Fibroblast of the aortic adventitia (primary cell): Measurements from ENCODE around the gene PFKFB3. TPM values are rescaled to one million over a fixed set of nuclear protein-coding genes. Genes with fewer than 3 reads are reported as not detected.
"Not testable (repeated sequence)": the region's sequence is repeated elsewhere in the genome, so short reads cannot be mapped to it uniquely, and the experiment has no call there.

Experiments used
- DNase-seq: peaks from one replicate; pipeline ENCODE4 v3.0.0-alpha.2; 2010; ENCODE audit warnings: low read depth
- H3K4me3 ChIP-seq: 2 replicates; pipeline ENCODE4 v1.5.1; 2011; ENCODE audit warnings: low read depth, mild to moderate bottlenecking, control low read depth, low read length, moderate library complexity
- CTCF ChIP-seq: IDR thresholded peaks from 2 replicates; pipeline ENCODE4 v1.5.1; 2011; ENCODE audit warnings: mild to moderate bottlenecking, low read length, control low read depth, inconsistent platforms; ENCODE audit not compliant: insufficient read depth
- total RNA-seq: library from RNA; depleted of rRNA; stranded (reverse); fragments of >200 nt; gene quantifications from 2 replicates; pipeline ENCODE4 v1.2.3, GENCODE V29; 2012; ENCODE audit warnings: low replicate concordance

Gene PFKFB3
- total RNA-seq, 1 donor = 23.0 TPM

DNA sequence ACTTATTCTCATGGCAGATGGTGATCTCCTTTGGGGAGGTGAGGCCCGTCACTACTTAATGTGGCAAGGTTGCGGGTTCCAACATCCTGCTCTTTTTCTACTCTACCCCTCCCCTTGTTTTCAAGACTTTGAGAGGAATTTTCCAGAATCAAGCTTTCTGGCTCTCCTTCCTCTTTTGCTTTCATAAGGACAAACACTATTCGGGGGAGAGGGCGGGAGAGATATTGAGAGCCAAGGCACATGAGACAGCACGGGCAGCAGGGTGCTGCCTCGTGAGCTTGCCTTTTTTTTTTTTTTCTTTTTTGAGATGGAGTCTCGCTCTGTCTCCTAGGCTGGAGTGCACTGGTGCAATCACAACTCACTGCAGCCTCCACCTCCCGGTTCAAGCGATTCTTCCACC lies 6.9 kb upstream of the PFKFB3 start:
- peak; percentile 75 for DNase-seq
- TF ChIP-seq CTCF = no peak
- no peak overlapping the region for H3K4me3 ChIP-seq

DNA sequence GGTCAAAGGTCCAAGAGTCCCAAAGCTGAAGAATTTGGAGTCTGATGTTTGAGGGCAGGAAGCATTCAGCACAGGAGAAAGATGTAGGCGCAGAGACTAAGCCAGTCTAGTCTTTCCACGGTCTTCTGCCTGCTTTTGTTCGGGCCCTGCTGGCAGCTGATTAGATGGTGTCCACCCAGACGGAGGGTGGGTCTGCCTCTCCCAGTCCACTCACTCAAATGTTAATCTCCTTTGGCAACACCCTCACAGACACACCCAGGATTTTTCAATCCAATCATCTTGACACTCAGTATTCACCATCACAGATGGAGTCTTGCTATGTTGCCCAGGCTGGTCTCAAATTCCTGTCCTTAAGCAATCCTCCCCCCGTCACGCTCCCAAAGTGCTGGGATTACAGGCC lies 6.2 kb upstream of the PFKFB3 start:
- not testable (repeated sequence) for H3K4me3 ChIP-seq, DNase-seq

- no peak for DNase-seq
- TF ChIP-seq CTCF = no peak
- no peak overlapping the region for H3K4me3 ChIP-seq
These were observed 5.4 kb upstream of the PFKFB3 start for GRCh38 chr10:6197321-6197720.

DNA sequence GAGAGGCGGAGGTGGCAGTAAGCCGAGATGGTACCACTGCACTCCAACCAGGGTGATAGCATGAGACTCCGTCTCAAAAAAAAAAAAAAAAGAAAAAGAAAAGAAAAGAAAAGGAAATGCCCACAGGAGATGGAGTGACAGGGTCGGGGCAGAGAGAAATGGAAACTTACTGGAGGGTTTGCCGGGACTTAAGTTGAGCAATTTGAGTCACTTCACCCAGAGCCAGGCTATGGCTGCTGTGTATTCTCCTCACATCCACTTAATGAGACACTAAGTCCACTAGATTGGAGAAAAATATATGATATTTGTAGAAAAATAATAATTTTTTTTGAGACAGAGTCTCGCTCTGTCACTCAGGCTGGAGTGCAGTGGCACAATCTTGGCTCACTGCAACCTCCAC lies 4.6 kb upstream of the PFKFB3 start:
- H3K4me3 ChIP-seq = no peak overlapping the region
- TF ChIP-seq CTCF = no peak
- DNase-seq = no peak

GRCh38 chr10:6199131-6199733 lies 3.5 kb upstream of the PFKFB3 start:
- H3K4me3 ChIP-seq = no peak overlapping the region
- no peak for DNase-seq
- TF ChIP-seq CTCF = no peak

- H3K4me3 ChIP-seq = no peak overlapping the region
- TF ChIP-seq CTCF = no peak
- no peak for DNase-seq
These were observed 2.3 kb upstream of the PFKFB3 start for GRCh38 chr10:6200440-6200733.

DNA sequence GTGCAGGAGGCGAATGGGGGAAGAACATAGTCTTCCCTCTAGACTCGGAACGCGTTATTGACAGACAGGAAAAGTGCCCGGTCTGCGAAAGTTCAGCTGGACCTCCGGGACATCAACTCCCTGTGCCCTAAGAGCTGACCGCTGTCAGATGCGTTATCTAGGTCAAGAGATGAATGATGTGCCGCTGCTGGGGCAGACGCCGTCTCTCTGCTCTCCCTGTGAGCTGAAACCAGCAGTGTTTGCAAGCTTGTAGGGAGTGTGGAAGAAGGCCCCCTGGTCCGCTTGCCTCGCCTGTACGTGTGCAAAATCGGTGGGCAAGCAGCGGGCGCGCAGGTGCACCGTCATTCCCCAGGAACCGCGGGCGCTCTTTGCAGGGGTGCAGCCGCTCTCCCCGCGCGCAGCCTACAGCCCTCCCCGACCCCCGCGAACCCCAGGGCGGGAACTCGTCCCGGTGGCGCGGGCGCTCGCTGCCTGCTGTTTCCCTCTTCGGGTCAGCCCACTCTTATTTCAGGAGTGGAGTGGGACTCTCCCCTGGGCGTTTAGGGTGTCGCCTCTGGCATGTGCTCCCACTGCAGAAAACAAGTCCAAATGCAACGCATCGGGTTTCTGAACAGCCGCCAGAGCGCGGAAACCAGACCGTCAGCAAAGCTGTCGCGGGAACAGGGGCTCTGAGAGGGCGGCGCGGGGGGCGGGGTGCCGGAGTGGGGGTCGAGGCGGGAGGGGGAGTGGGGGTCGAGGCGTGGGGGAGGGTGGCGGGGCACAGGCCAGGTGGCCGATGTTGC lies 1.8 kb upstream of the PFKFB3 start:
- no peak for DNase-seq
- H3K4me3 ChIP-seq = peak overlapping the region; percentile 62
- no peak for TF ChIP-seq CTCF
